ENCODE data around the gene ST14.
"Not testable (repeated sequence)": the region's sequence is repeated elsewhere in the genome, so short reads cannot be mapped to it uniquely, and the experiment has no call there.

ST14 gene

GRCh38 chr11:130233888-130234287 lies 74.3 kb downstream of the ST14 start:
- not testable (repeated sequence) for DNase-seq (ENCODE audit: low read depth, low spot score)

GRCh38 chr11:130234315-130234714 lies 74.7 kb downstream of the ST14 start:
- no peak for DNase-seq (ENCODE audit: low read depth, low spot score)

GRCh38 chr11:130237282-130238006 lies 77.9 kb downstream of the ST14 start:
- DNase-seq (ENCODE audit: low read depth, low spot score): no peak

- no peak for DNase-seq (ENCODE audit: low read depth, low spot score)
Observed at GRCh38 chr11:130241713-130242112, 82.1 kb downstream of the ST14 start.

GRCh38 chr11:130243816-130244215 lies 84.2 kb downstream of the ST14 start:
- DNase-seq (ENCODE audit: low read depth, low spot score): no peak

- DNase-seq (ENCODE audit: low read depth, low spot score): no peak
Observed at GRCh38 chr11:130244848-130245247, 85.3 kb downstream of the ST14 start.

- not testable (repeated sequence) for DNase-seq (ENCODE audit: low read depth, low spot score)
Observed at GRCh38 chr11:130245375-130245774, 85.8 kb downstream of the ST14 start.

- DNase-seq (ENCODE audit: low read depth, low spot score): no peak
Observed at GRCh38 chr11:130246270-130246669, 86.7 kb downstream of the ST14 start.

- DNase-seq (ENCODE audit: low read depth, low spot score): no peak
Observed at GRCh38 chr11:130246738-130247137, 87.2 kb downstream of the ST14 start.

- no peak for DNase-seq (ENCODE audit: low read depth, low spot score)
Observed at GRCh38 chr11:130247319-130247718, 87.7 kb downstream of the ST14 start.

- no peak for DNase-seq (ENCODE audit: low read depth, low spot score)
Observed at GRCh38 chr11:130249371-130249770, 89.8 kb downstream of the ST14 start.

GRCh38 chr11:130249929-130250328 lies 90.3 kb downstream of the ST14 start:
- not testable (repeated sequence) for DNase-seq (ENCODE audit: low read depth, low spot score)

- DNase-seq (ENCODE audit: low read depth, low spot score): not testable (repeated sequence)
Observed at GRCh38 chr11:130251763-130252162, 92.2 kb downstream of the ST14 start.
